GM19238 (cell line): ENCODE measurements around the gene TRPV6.

Source experiments
- DNase-seq: peaks from one replicate; pipeline ENCODE4 v3.0.0; 2011; ENCODE audit warnings: low spot score; ENCODE audit not compliant: insufficient read length

TRPV6 gene

GRCh38 chr7:142886866-142887265, 1.3 kb upstream of the TRPV6 start:
- no peak for DNase-seq

- no peak for DNase-seq
Observed at GRCh38 chr7:142884286-142884640, 1.3 kb downstream of the TRPV6 start.

GRCh38 chr7:142883571-142884285, 1.8 kb downstream of the TRPV6 start:
- no peak for DNase-seq

- no peak for DNase-seq
Observed at GRCh38 chr7:142883145-142883544, 2.4 kb downstream of the TRPV6 start.

GRCh38 chr7:142882338-142882678, 3.2 kb downstream of the TRPV6 start:
- no peak for DNase-seq

GRCh38 chr7:142881586-142882337, 3.8 kb downstream of the TRPV6 start:
- no peak for DNase-seq

GRCh38 chr7:142880876-142881505, 4.6 kb downstream of the TRPV6 start:
- peak; percentile 59 for DNase-seq

- DNase-seq, result no peak
Observed at GRCh38 chr7:142879060-142879459, 6.5 kb downstream of the TRPV6 start.

- no peak for DNase-seq
Observed at GRCh38 chr7:142878315-142878714, 7.2 kb downstream of the TRPV6 start.

GRCh38 chr7:142876991-142877910, 8.3 kb downstream of the TRPV6 start:
- DNase-seq, result no peak

- DNase-seq, result no peak
Observed at GRCh38 chr7:142876236-142876960, 9.1 kb downstream of the TRPV6 start.

GRCh38 chr7:142875456-142875855, 10.1 kb downstream of the TRPV6 start:
- DNase-seq, result no peak

- no peak for DNase-seq
Observed at GRCh38 chr7:142874837-142875236, 10.7 kb downstream of the TRPV6 start.

GRCh38 chr7:142874409-142874808, 11.1 kb downstream of the TRPV6 start:
- DNase-seq, result no peak

GRCh38 chr7:142873871-142874270, 11.7 kb downstream of the TRPV6 start:
- no peak for DNase-seq

GRCh38 chr7:142873281-142873784, 12.2 kb downstream of the TRPV6 start:
- DNase-seq, result peak; percentile 45

GRCh38 chr7:142872106-142872675, 13.4 kb downstream of the TRPV6 start:
- no peak for DNase-seq

- DNase-seq, result no peak
Observed at GRCh38 chr7:142871260-142872105, 14.1 kb downstream of the TRPV6 start.

GRCh38 chr7:142870566-142871259, 14.8 kb downstream of the TRPV6 start:
- no peak for DNase-seq
